CD4-positive, alpha-beta T cell treated with Interleukin-10 for 1 hour (primary cell): Measurements from ENCODE around the gene GGT6.
"Not testable (repeated sequence)": the region's sequence is repeated elsewhere in the genome, so short reads cannot be mapped to it uniquely, and the experiment has no call there.

Experiments
- DNase-seq: peaks from one replicate; pipeline ENCODE4 v3.0.0-alpha.2; 2020

Gene GGT6

GRCh38 chr17:4590981-4591453, 30.6 kb upstream of the GGT6 start:
- DNase-seq: no peak

- not testable (repeated sequence) for DNase-seq
These were observed 29.7 kb upstream of the GGT6 start for GRCh38 chr17:4590042-4590441.

DNA sequence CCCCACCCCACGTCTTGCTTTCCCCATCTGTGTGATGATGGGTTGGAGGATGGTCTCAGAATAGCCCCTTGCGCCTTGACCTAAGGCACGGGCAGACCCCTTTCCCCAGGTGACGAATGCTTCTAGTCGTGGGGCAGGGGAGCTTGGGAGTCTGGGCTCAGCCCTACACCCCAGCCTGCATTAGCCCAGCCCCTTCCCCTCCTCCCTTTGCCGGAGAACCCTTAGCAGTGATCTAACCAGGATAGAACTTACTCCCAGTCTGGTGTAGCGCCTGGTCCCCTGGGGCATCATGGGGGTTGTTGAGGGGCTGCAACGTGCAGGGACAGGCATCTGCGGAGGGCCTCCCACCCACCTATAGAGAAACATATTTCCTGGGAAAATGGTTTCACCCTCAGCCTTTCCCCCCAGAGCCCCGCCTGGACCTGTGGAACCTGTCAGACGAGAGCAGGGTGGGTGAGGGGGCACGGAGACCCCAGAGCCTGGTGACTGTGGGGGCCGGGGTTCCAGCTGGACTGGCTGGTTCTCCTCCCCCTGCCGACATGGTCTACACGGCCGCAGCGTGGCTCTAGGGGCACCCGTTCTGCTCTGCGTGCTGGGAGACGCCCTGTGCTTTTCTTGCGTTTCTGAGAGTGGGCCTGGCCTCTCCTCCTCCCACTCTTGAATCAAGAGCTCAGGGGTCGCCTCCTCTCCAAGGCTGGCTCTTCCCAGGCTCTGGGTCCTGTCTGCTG, 28.7 kb upstream of the GGT6 start:
- no peak for DNase-seq

DNA sequence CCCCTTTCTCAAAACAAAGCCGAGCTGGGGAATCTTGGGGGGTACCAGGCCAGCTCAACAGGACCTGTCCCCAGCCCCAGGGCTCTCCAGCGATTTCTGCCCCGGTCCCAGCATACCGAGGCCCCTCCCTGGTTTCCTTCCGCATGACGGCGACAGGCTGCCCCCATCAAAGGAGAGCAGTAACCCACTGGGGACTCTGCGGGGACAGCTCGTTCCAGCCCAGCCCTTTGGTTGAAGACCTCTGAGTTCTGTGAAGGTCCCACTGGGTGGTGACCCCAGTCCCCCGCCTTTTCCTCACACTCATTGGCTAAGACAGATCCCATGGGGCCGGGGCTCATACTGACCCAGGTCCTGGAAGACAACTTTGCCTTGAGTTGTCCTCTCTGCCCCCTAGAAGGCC, 28.0 kb upstream of the GGT6 start:
- DNase-seq: no peak

DNA sequence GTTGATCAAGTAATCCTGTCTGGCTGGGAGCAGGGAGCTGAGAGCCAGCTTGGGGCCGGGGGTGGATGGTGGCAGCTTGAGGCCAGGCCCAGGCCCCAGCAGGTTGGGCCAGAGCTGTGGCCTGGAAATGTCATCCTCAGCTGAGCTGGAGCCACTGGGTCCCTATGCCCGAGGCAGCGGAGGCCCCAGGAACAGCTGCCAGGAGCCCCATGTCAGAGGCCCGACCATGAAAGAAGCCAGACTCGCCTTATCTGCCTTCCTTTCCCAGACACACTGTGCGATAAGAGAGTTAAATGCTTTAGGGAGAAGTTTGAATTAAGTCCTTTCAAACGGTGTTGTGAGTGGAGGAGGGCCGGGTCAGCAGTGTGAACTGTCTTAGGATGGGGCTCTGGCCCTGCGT, 27.4 kb upstream of the GGT6 start:
- DNase-seq: no peak

DNA sequence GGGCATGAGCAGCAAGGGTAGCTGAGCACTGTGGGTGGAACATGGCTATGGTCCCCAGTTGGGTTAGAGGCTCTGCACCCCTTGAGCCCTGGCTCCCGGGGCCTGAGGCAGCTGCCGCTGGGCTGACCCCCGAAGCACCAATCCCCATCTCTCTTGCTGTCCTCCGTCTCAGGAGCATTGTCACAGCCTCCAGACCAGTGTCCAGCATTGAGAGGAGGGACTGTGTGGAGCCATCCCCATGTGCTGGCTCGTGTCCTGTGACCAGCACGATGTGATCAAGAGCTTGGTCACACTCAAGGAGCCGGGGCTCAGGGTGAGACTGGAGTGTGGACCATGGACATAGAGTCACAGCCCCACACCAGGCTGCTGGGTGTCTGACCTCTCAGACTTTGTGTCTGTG, 26.8 kb upstream of the GGT6 start:
- DNase-seq: no peak

DNA sequence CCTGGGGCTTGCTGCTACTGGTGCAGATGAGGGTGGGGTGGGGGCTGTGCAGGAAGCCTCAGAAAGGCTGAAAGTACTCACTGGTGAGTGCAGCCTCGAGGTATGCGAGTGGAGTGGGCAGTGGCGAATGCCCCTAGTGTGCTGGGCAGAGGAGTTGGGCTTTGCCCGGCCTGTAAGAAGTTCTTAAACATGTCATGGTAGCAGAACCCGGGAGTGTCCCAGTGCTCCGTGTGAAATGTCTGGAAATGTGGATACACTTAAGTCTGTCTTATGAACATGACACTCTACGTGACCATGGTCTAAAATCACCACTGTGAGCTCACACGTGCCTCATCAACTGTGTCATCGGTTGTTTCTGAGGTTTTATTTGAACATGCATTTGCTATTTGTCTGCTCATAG, 25.7 kb upstream of the GGT6 start:
- no peak for DNase-seq

- DNase-seq: no peak
These were observed 25.2 kb upstream of the GGT6 start for GRCh38 chr17:4585638-4585994.

- no peak for DNase-seq
These were observed 24.7 kb upstream of the GGT6 start for GRCh38 chr17:4584917-4585637.

- DNase-seq: no peak
These were observed 23.9 kb upstream of the GGT6 start, which contains the start of gene SMTNL2 for GRCh38 chr17:4584101-4584916. TSS of gene SMTNL2 (plus strand) at chr17:4584529. CDS start at chr17:4584606, 77 bp downstream.

DNA sequence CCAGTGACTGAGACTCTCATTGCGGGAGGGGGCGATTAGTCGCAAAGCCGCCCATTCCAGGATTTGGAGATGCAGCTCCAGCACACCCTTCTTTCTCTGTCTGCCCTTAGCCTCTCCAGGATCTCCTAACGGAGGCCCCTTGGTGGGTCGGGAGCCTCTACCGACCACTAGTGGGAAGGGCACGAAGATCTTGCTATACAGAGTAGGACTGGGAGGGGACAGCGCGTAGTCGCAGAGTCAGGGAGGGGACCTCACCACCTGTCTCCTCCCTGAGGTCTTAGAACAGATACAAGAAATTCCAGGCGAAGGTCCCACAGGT, 23.4 kb upstream of the GGT6 start:
- no peak for DNase-seq

GRCh38 chr17:4583206-4583605, 22.8 kb upstream of the GGT6 start:
- DNase-seq: no peak

GRCh38 chr17:4582691-4583090, 22.3 kb upstream of the GGT6 start:
- DNase-seq: no peak

- no peak for DNase-seq
These were observed 21.7 kb upstream of the GGT6 start for GRCh38 chr17:4582101-4582501.

- no peak for DNase-seq
These were observed 19.9 kb upstream of the GGT6 start for GRCh38 chr17:4580291-4580690.

DNA sequence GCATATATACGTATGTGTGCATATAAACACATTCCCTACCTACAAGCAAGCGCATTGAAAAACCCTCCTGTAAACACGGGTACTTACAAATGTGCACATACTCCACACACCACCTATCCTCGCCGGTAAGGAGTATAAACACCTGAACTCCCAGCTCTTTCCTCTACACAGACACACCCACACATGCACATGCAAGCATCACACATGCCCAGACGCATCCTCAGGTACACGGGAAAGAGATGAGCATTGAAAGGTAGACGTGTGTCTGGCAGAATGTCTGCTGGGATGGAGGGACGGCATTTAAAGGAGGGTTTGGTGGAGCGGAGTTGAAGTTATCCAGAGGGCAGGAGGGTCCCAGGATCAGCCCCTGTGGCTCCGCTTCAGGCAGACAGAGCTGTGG, 19.3 kb upstream of the GGT6 start:
- no peak for DNase-seq

DNA sequence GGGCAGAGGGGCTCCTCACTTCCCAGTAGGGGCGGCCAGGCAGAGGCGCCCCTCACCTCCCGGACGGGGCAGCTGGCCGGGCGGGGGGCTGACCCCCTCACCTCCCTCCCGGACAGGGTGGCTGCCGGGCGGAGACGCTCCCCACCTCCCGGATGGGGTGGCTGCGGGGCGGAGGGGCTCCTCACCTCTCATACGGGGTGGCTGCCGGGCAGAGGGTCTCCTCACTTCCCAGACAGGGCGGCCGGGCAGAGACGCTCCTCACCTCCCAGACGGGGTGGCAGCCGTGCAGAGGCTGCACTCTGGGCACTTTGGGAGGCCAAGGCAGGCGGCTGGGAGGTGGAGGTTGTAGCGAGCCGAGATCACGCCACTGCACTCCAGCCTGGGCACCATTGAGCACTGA, 18.0 kb upstream of the GGT6 start:
- not testable (repeated sequence) for DNase-seq

DNA sequence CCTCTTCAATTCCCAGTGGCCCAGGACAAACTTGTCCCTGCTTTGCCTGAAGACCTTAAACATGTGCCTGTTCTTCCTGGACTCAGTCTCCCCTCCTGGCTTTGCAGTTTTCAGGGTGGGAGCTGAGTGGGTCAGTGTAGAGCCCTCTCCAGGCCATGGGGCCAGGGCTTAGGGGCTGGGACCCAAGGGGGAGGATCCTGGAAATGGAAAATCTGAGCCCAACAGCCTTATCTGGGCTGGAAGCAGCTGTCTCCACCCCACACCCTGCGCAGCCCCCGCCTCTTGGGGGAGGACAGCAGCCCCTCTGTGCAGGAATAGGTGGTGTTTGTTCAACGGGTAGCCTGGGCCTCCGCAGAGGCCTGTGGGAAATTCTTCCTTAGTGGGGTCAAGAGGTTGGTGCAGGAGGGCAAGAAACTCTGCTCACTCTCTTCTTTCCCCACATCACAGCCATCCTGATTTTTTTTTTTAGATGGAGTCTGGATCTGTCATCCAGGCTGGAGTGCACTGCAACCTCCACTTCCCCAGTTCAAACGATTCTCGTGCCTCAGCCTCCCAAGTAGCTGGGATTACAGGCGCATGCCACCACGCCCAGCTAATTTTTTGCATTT, 17.1 kb upstream of the GGT6 start:
- no peak for DNase-seq

- DNase-seq: no peak
These were observed 16.4 kb upstream of the GGT6 start for GRCh38 chr17:4576729-4577322.

DNA sequence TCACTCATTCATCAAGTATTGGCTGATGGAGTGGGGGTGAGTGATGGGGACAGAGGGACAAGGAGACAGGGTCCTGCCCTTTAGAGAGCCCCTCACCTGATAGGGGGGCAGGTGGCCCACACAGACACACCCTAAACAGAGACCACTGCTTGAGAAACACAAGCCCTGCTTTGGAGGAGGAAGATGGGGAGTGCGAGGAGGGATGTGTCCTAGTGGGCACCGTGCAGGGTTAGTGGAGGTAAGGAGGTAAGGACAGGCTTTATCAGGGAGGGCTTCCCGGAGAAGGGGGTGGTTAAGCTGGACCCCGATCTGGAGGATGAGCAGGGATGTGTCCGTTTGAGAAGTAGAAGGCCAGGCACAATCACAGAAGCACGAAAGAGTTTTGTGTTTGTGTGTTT, 15.8 kb upstream of the GGT6 start:
- no peak for DNase-seq

GRCh38 chr17:4574448-4575045, 14.2 kb upstream of the GGT6 start:
- no peak for DNase-seq

- peak; percentile 56 for DNase-seq
These were observed 13.3 kb upstream of the GGT6 start for GRCh38 chr17:4573669-4574068.

DNA sequence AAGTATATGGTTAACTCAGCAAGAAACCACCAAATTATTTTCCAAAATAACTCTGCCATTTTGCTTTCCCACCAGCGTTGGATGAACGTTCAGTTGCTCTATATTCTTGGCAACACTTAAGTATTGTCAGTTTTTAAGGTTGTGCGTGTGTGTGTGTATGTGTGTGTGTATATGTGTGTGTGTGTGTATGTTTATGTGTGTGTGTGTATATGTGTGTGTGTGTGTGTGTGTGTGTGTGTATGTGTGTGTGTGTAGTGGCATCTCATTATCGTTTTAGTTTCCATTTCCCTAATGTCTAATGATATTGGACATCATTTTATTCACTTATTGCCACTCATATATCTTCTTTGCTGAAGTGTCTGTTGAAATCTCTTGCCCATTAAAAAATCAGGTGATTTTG, 12.7 kb upstream of the GGT6 start:
- no peak for DNase-seq
